HFFc6 (cell line): ENCODE data around the gene UNK. TPM values are rescaled to one million over a fixed set of nuclear protein-coding genes. Genes with fewer than 3 reads are reported as not detected.
"Not testable (repeated sequence)": the region's sequence is repeated elsewhere in the genome, so short reads cannot be mapped to it uniquely, and the experiment has no call there.

Source experiments
- DNase-seq: peaks from one replicate; pipeline ENCODE4 v3.0.0-alpha.2; 2018
- H3K27ac Mint-ChIP-seq: 2 replicates; pipeline ENCODE4 v1.8.0; 2020; ENCODE audit warnings: mild to moderate bottlenecking, mixed read lengths
- H3K27me3 Mint-ChIP-seq: 2 replicates; pipeline ENCODE4 v1.8.0; 2021; ENCODE audit warnings: mild to moderate bottlenecking, moderate library complexity, mixed read lengths; ENCODE audit not compliant: insufficient read depth
- H3K36me3 Mint-ChIP-seq: 2 replicates; pipeline ENCODE4 v1.8.0; 2021; ENCODE audit warnings: low read depth, mixed read lengths
- H3K4me1 Mint-ChIP-seq: 2 replicates; pipeline ENCODE4 v1.8.0; 2020; ENCODE audit warnings: low read depth, mixed read lengths
- H3K4me3 Mint-ChIP-seq: 2 replicates; pipeline ENCODE4 v1.8.0; 2020; ENCODE audit warnings: mild to moderate bottlenecking, moderate library complexity, mixed read lengths
- H3K9me3 Mint-ChIP-seq: 2 replicates; pipeline ENCODE4 v1.8.0; 2020; ENCODE audit warnings: mild to moderate bottlenecking, mixed read lengths
- CTCF ChIP-seq: fragments of 200-600 bp; sonication (generic); IDR thresholded peaks from 2 replicates; pipeline ENCODE4 v1.5.0; 2021; ENCODE audit warnings: antibody characterized with exemption, mild to moderate bottlenecking
- total RNA-seq, 6 experiments: library from RNA; stranded (reverse); fragmentation: NEBNext Ultra II Directional; extraction: Animal tissue kit (Norgen Biotek cat#: 25700); gene quantifications; 2 replicates in 1 of 6; 3 replicates in 5 of 6; pipeline ENCODE4 v1.2.3, GENCODE V29; 2021

Gene UNK
- total RNA-seq, 6 experiments from 2014 or later = 12.7 to 18.6 (median 16.2) TPM

GRCh38 chr17:75773808-75774470 is 10.7 kb upstream of the UNK start:
- peaks cover 23% of the 10 kb centered on the region for H3K4me1 Mint-ChIP-seq
- peaks cover 27% of the 10 kb centered on the region for H3K36me3 Mint-ChIP-seq
- peak; percentile 37 for TF ChIP-seq CTCF
- DNase-seq = no peak
- H3K9me3 Mint-ChIP-seq = peaks cover 17% of the 10 kb centered on the region
- peak overlapping the region; percentile 97; the same call in 1 of the 2 replicates for H3K27ac Mint-ChIP-seq
- H3K27me3 Mint-ChIP-seq = peaks cover 62% of the 10 kb centered on the region
- peak overlapping the region; percentile 59 for H3K4me3 Mint-ChIP-seq

- peak; percentile 18; the same call in 1 of the 2 replicates for TF ChIP-seq CTCF
- Mint-ChIP-seq H3K9me3 (peaks cover 19% of the 10 kb centered on the region), H3K27ac (peak overlapping the region; percentile 97), H3K36me3 (peaks cover 29% of the 10 kb centered on the region), H3K27me3 (peaks cover 63% of the 10 kb centered on the region), H3K4me1 (peaks cover 23% of the 10 kb centered on the region), H3K4me3 (peak overlapping the region; percentile 6)
- DNase-seq = no peak
Measured at GRCh38 chr17:75774471-75774990, 10.1 kb upstream of the UNK start.

- peak overlapping the region; percentile 6 for H3K4me3 Mint-ChIP-seq
- H3K36me3 Mint-ChIP-seq = peaks cover 32% of the 10 kb centered on the region
- H3K4me1 Mint-ChIP-seq = peaks cover 28% of the 10 kb centered on the region
- peak overlapping the region; percentile 97 for H3K27ac Mint-ChIP-seq
- no peak; the same call in 1 of the 2 replicates for TF ChIP-seq CTCF
- H3K9me3 Mint-ChIP-seq = peaks cover 22% of the 10 kb centered on the region
- peak; percentile 51 for DNase-seq
- peaks cover 65% of the 10 kb centered on the region for H3K27me3 Mint-ChIP-seq
Measured at GRCh38 chr17:75774991-75775668, 9.5 kb upstream of the UNK start.

- TF ChIP-seq CTCF = no peak
- peaks cover 22% of the 10 kb centered on the region for H3K9me3 Mint-ChIP-seq
- peaks cover 65% of the 10 kb centered on the region for H3K27me3 Mint-ChIP-seq
- no peak for DNase-seq
- H3K36me3 Mint-ChIP-seq = peaks cover 32% of the 10 kb centered on the region
- H3K4me3 Mint-ChIP-seq = peak overlapping the region; percentile 96
- H3K27ac Mint-ChIP-seq = peak overlapping the region; percentile 97
- H3K4me1 Mint-ChIP-seq = peaks cover 30% of the 10 kb centered on the region
Measured at GRCh38 chr17:75776386-75777295, 8.0 kb upstream of the UNK start.

- Mint-ChIP-seq H3K36me3 (peaks cover 32% of the 10 kb centered on the region), H3K4me3 (peak overlapping the region; percentile 96), H3K27me3 (peaks cover 59% of the 10 kb centered on the region), H3K27ac (peak overlapping the region; percentile 97), H3K4me1 (peaks cover 30% of the 10 kb centered on the region), H3K9me3 (peaks cover 22% of the 10 kb centered on the region)
- no peak for DNase-seq
- no peak for TF ChIP-seq CTCF
Measured at GRCh38 chr17:75777296-75777922, 7.2 kb upstream of the UNK start.

GRCh38 chr17:75778066-75778860 is 6.3 kb upstream of the UNK start:
- DNase-seq = not testable (repeated sequence)
- H3K36me3 Mint-ChIP-seq = peaks cover 32% of the 10 kb centered on the region

More at GRCh38 chr17:75778066-75778860, 6.3 kb upstream of the UNK start:
- Mint-ChIP-seq H3K27ac (peak overlapping the region; percentile 97), H3K9me3 (peaks cover 19% of the 10 kb centered on the region), H3K4me3 (peak overlapping the region; percentile 96), H3K27me3 (peaks cover 51% of the 10 kb centered on the region), H3K4me1 (peaks cover 36% of the 10 kb centered on the region)
